Pancreas (tissue), 10 donors: ENCODE results near the gene CELF2. TPM values are rescaled to one million over a fixed set of nuclear protein-coding genes. Genes with fewer than 3 reads are reported as not detected.
"Not testable (repeated sequence)": the region's sequence is repeated elsewhere in the genome, so short reads cannot be mapped to it uniquely, and the experiment has no call there.

Source experiments
- ATAC-seq, 4 donors: fragments of 200-7000 bp; cut with Tn5 transposase; one replicate each; pipeline versions ENCODE4 v1.8.0 to v1.9.1; 2020; ENCODE audit warnings: mild to moderate bottlenecking in 4 of 4, moderate library complexity in 4 of 4
- DNase-seq, 6 donors: peaks; one replicate each; pipeline ENCODE4 v3.0.0-alpha.2; 2020
- FAIRE-seq: peaks from 2 replicates; lab custom pipeline; 2012; peaks lifted over from hg19 to GRCh38; lab: Jason Lieb, UNC
- H3K27ac ChIP-seq, 4 donors: fragments of 200-600 bp; sonication (generic); 1 replicate in 3 of 4; 2 replicates in 1 of 4; pipeline versions ENCODE4 v1.5.0 to v1.8.0; 2020
- H3K27me3 ChIP-seq, 4 donors: fragments of 200-600 bp; one replicate each; pipeline ENCODE4 v1.8.0; 2021
- H3K36me3 ChIP-seq, 3 donors: fragments of 200-600 bp; sonication (generic) in 1 of 3; one replicate each; pipeline versions ENCODE4 v1.5.0 to v1.8.0; 2020 to 2021
- H3K4me1 ChIP-seq, 3 donors: fragments of 200-600 bp; one replicate each; pipeline ENCODE4 v1.8.0; 2021
- H3K4me3 ChIP-seq, 4 donors: fragments of 200-600 bp; sonication (generic) in 2 of 4; one replicate each; pipeline versions ENCODE4 v1.5.0 to v1.8.0; 2020 to 2021
- H3K9me3 ChIP-seq, 4 donors: fragments of 200-600 bp; one replicate each; pipeline ENCODE4 v1.8.0; 2021
- CTCF ChIP-seq, 4 donors: fragments of 200-600 bp; sonication (generic) in 3 of 4; IDR thresholded peaks; one replicate each; pipeline versions ENCODE4 v1.5.0 to v1.8.0; 2021; ENCODE audit warnings: antibody characterized with exemption in 4 of 4
- WGBS, 2 donors: extraction: QIAGEN DNeasy Blood & Tissue Kit; methylation state at CpG; one replicate each; pipeline ENCODE4 v1.1.7; 2013; 5-methylcytosine and 5-hydroxymethylcytosine counted together
- intact Hi-C, 3 donors: fragments of 100-400 bp; cut with DNase I; formaldehyde crosslinking; loops; one replicate each; pipeline versions ENCODE4 v1.11.1 to v1.14.2; 2022
- polyA plus RNA-seq, 2 donors: library from polyadenylated mRNA; stranded (reverse); fragments of 200-250 nt; gene quantifications; one replicate each; pipeline ENCODE4 v1.2.3, GENCODE V29; 2013
- total RNA-seq, 6 donors: library from RNA; stranded (reverse); fragmentation: NEBNext Ultra II Directional in 4 of 6; extraction: Animal tissue kit (Norgen Biotek cat#: 25700) in 4 of 6; gene quantifications; one replicate each; pipeline versions ENCODE4 v1.2.1 to v1.2.4, GENCODE V29; 2021 to 2023
- donor health status: healthy with polysubstance abuse.
- donor health status: DM: no; HTN: no; CAD: no; lungs with moderate emphysema.
- donor health status: DM: no; HTN: no; CAD: no.
- donor health status: control.
- donor health status: control.
- donor health status: Bipolar disorder and iron deficiency.
- donor health status: DM: yes; HTN: yes; CAD: no.
- donor health status: DM: no; HTN: no; CAD: no.
- donor health status: DM: no; HTN: no; CAD: no.
- donor health status: DM: yes; HTN: yes; CAD: no.

Gene CELF2
- total and polyA plus RNA-seq, 8 donors: 1.2 to 11.7 (median 2.2) TPM

- Histone ChIP-seq H3K4me1 (no peaks in the 10 kb centered on the region), H3K9me3 (no peaks in the 10 kb centered on the region), H3K4me3 (no peak overlapping the region), H3K36me3 (no peaks in the 10 kb centered on the region), H3K27me3 (no peaks in the 10 kb centered on the region), H3K27ac (no peak overlapping the region)
- ATAC-seq (no peak), DNase-seq (no peak), FAIRE-seq (no peak)
- intact Hi-C loops: no loop called here
- 79 to 90% methylated on average over 4 of the region's 4 CpGs for WGBS, 2 donors
- no peak for TF ChIP-seq CTCF (IDR thresholded peaks at IDR 0.05)
These were observed 98.7 kb downstream of the CELF2 start for GRCh38 chr10:11116361-11116760.

- WGBS, 2 donors: 72 to 80% methylated on average over 6 of the region's 6 CpGs
- Histone ChIP-seq H3K36me3 (no peaks in the 10 kb centered on the region), H3K9me3 (no peaks in the 10 kb centered on the region), H3K4me1 (no peaks in the 10 kb centered on the region), H3K27me3 (no peaks in the 10 kb centered on the region), H3K4me3 (no peak overlapping the region), H3K27ac (no peak overlapping the region)
- no peak for ATAC-seq
- no peak for FAIRE-seq
- DNase-seq: no peak
- TF ChIP-seq CTCF (IDR thresholded peaks at IDR 0.05): no peak
- intact Hi-C loops: no loop called here
These were observed 99.1 kb downstream of the CELF2 start for GRCh38 chr10:11116817-11117216.

GRCh38 chr10:11118686-11119085 lies 101.0 kb downstream of the CELF2 start:
- Histone ChIP-seq H3K27ac (no peak overlapping the region), H3K36me3 (no peaks in the 10 kb centered on the region), H3K4me3 (no peak overlapping the region), H3K9me3 (no peaks in the 10 kb centered on the region), H3K27me3 (no peaks in the 10 kb centered on the region), H3K4me1 (no peaks in the 10 kb centered on the region)
- intact Hi-C loops: no loop called here
- TF ChIP-seq CTCF (IDR thresholded peaks at IDR 0.05): no peak
- WGBS, 2 donors: 75 to 81% methylated on average over 4 of the region's 4 CpGs
- DNase-seq (no peak), FAIRE-seq (no peak), ATAC-seq (no peak)

- ATAC-seq (no peak), FAIRE-seq (no peak), DNase-seq (no peak)
- 52 to 62% methylated on average over 7 of the region's 7 CpGs for WGBS, 2 donors
- H3K27me3 ChIP-seq: no peaks in the 10 kb centered on the region
- no peak overlapping the region for H3K27ac ChIP-seq
- no peaks in the 10 kb centered on the region for H3K9me3 ChIP-seq
- no peak overlapping the region for H3K4me3 ChIP-seq
- no peaks in the 10 kb centered on the region for H3K36me3 ChIP-seq
- intact Hi-C loops: no loop called here
- H3K4me1 ChIP-seq: no peaks in the 10 kb centered on the region
- no peak for TF ChIP-seq CTCF (IDR thresholded peaks at IDR 0.05)
These were observed 102.2 kb downstream of the CELF2 start for GRCh38 chr10:11119843-11120242.

- 65 to 76% methylated on average over 7 of the region's 7 CpGs for WGBS, 2 donors
- FAIRE-seq (no peak), DNase-seq (no peak), ATAC-seq (no peak)
- H3K27me3 ChIP-seq: no peaks in the 10 kb centered on the region
- intact Hi-C loops: no loop called here
- H3K9me3 ChIP-seq: no peaks in the 10 kb centered on the region
- TF ChIP-seq CTCF (IDR thresholded peaks at IDR 0.05): no peak
- no peak overlapping the region for H3K4me3 ChIP-seq
- H3K36me3 ChIP-seq: no peaks in the 10 kb centered on the region
- H3K27ac ChIP-seq: no peak overlapping the region
- no peaks in the 10 kb centered on the region for H3K4me1 ChIP-seq
These were observed 103.0 kb downstream of the CELF2 start for GRCh38 chr10:11120711-11121110.

GRCh38 chr10:11123892-11124291 lies 106.2 kb downstream of the CELF2 start:
- intact Hi-C loops, H3K4me3 ChIP-seq, H3K27me3 ChIP-seq, DNase-seq, H3K9me3 ChIP-seq, H3K36me3 ChIP-seq, H3K27ac ChIP-seq, FAIRE-seq, ATAC-seq, H3K4me1 ChIP-seq: not testable (repeated sequence)
- WGBS, 2 donors: 32 to 55% methylated on average over 2 of the region's 2 CpGs
